Measurements from ENCODE around the gene MID1.

MID1 gene

GRCh38 chrX:10576186-10576585 lies 44.2 kb downstream of the MID1 start:
- DNase-seq, result no peak

DNA sequence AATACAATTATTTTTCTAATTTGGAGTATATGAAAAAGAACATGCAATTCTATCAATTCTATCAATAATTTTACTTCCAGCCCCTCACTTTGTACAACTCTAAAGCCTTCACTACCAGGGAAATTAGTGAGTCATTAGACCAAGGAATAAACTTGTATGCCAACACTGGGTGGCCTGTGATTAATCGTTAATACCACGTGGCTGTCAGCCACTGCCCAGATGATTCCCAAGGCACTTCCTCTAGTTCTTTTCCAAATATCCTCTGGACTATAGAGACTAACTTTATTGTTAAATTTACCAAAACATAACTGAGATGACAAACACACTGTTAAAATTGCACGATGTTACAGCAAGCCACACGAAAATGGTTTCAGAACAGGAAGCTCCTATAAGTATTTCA lies 45.7 kb downstream of the MID1 start:
- no peak for DNase-seq

DNA sequence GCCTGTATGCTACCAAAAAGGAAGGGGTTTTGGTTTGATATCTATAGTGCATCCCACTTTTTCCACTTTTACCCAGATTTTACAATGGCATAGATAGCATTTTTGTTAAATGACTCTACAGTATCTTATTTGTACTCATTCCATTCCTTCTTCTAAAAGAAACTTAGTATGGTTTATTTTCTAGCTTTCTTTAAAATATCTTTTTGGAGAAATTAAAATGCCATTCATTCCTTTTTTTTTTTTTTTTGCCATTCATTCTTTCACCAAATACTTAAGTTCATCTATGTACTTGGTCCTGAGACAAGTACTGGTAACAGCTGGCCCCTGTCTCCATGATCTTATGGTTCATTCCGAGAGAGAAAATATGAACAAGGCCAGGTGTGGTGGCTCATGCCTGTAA lies 49.1 kb downstream of the MID1 start:
- no peak for DNase-seq

DNA sequence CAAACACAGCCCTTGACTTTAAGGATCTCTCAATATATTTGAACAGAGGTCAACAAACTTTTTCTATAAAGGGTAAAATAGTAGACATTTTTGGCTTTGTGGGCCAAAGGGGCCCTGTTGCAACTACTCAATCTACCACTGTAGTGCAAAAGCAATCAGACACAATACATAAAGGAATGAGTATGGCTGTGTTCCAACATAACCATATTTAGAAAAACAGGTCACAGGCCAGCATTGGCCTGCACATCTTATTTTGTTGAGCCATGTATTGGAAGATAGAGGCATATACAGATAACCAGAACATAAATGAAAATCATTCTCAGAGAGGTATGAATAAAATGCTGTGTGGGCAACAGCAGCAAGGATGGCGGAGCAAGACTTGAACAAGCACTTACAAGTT lies 49.8 kb downstream of the MID1 start:
- DNase-seq, result no peak

- peak; percentile 1 for DNase-seq
These were observed 50.4 kb downstream of the MID1 start for GRCh38 chrX:10569946-10570345.

DNA sequence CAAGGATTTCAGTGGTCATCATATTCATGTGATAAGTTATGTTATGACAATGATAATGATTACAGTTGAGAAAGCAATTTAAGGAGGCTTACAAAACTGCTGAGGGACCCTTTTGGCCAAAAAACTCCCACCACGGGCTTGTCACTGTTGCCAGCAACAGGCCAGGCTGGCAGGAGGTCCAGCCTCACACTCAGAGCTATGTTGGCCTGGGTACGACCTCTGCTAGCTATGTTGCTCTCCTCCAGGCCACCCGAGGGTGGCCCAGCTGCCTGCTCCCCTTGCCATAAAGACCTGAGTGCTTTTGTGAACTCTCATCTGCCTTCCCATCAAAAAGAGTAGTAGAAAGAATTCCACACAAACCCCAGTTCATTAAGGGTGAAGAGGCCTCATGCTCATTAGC lies 52.0 kb downstream of the MID1 start:
- no peak for DNase-seq

DNA sequence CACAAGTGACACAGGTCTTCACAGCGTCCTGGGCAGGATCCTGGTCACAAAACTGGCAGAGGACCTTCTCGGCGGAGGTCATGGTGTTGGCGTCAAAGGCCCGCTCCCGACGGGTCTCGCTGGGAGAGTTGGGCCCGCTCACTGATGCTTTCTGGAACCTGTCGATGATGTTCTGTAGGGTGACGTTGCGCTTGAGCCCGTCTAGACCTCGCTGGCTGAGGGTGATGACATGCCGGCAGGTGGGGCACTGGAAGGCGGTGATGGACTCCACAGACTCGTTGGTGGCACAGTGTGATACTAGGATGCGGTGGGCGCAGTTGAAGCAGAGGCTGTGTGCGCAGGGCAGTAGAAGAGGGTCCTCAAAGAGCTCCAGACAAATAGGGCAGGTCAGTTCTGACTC lies 53.2 kb downstream of the MID1 start:
- DNase-seq, result no peak

- no peak for DNase-seq
These were observed 53.7 kb downstream of the MID1 start for GRCh38 chrX:10566716-10567097.

DNA sequence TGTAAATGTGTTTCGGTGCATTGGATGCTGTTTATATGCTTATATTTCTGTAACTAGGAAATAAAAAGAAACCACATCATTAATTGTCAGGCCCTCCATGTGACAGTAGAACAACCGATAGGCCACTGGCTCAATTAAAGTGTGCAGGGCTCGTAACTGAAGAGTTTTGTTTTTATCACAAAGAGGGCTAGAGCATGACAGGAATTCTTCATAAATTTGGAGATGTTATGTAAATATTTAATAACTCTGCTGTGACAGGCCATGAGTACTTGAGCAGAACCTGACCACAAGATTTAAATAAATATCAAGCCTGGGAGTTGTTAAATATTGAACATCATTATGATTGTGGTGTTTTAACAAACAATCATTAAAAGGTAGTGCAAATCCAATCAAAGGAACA lies 55.9 kb downstream of the MID1 start:
- DNase-seq, result no peak

DNA sequence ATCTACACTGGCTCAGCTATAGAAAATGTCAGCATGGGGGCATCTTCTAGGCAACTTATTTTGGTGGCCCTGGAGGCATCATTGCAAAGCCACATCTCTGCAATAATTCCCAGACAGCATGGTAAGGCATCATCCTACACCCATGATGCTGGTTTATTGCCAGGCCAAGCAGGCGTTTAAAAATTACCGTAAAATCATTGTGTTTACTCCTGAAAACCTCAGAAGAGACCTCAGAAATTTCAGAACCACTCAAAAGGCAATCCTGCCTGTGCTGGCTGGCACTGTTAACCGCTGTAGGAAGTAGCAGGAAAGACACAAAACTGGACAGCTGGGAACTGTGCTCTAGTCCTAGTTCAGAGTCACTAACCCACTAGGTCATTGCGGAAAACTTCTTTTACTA lies 63.2 kb downstream of the MID1 start:
- DNase-seq, result no peak

DNA sequence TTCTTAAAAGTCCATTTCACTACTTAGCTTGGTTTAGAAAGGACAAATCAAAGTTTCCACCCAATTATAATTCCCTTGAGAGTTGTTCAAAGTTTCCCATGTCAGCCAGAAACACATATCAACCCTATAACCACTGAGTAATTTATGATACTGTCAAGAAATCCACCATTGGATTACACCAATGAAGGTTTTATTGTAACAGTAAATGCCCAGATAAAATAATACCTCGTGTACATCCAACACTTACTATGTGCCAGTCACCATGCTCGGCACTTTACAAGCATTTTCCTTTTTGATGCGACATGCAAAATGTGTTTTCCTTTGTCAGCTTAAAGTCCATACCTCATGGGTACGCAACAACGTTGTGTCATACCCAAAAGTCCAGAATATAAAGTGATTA lies 64.0 kb downstream of the MID1 start:
- DNase-seq, result no peak

DNA sequence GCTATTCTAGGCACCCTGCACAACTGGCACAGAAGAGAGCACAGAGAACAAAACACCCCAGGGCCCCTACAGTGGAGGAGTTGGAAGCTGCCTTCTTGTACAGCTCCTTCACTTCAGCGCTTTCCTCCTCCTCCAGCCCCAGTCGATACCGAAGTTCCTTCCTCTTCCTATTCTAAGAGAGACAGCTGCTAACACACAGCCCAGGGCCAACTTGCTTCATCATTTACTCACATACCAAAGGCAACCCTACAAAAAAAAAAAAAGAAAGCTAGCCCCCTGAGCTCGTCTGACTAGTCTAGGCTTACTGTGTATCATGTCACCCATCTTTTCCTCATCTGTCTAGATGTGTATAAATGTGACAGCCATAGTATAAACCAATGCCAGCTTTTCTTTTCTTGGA lies 64.5 kb downstream of the MID1 start:
- no peak for DNase-seq

DNA sequence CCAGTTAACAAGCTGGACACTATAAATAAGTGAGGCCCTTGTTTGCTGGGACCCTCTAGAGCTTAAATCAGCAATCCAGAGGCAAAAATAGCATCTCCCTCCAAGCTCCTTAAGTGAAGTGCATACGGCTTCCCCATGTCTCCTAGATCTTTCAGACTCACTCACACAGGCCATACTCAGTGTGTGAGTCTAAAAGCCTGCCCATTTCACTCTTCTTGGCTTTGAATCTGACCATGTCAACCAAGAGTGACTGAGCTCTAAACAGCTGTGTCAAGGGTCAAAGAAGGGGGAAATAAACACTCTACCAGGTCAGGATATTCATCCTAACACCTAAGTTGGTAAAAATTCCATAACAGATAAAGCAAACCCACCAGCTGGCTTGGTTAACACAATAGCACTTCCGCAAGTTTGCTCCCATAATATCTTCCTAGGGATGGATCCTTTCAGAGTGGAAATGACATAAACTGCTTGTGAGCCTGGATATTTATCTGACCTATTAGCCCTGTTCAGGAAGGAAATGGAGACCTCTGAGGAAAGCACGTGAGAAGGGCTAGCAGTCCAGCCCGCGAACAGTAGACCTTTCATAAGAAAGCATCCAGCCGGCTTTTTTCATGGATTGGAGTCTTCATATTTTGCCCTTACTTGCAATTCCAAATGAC lies 65.6 kb downstream of the MID1 start:
- DNase-seq, result no peak

DNA sequence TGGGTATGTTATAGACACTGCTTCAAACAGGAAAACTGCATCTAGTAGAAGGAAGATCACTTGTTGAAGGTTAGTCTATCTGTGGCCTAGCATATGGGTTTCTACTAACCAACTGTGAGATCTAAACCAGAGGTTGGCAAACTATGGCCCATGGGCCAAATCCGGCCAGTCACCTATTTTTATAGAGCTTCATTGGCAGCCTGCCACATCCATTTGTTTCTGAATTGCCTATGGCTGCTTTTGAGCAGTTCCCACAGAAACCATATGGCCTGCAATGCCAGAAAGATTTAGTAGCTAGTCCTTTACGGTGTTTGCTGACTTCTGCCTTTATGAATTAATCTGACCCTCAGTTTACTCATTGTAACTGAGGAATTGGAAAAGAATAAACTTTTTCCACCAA lies 71.1 kb downstream of the MID1 start:
- no peak for DNase-seq

DNA sequence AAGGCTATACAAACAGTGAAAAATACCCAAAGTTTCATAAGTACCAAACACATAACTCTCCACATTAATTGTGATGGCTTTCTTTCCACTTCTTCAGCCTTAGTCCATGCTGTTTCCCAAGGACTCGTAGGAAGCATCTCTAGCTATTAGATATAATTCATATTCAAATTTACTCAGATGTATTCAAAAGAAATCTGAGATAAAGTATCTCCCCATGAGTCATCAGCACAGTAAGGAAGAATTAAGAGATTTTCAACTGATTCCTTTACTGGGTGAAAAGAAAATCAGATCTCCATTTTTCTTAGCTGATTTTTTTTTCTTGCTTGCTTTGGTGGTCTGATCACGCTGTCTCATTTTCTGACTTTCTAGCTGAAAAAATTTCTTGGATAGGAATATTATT lies 71.7 kb downstream of the MID1 start:
- DNase-seq, result no peak

- DNase-seq, result no peak
These were observed 74.5 kb downstream of the MID1 start for GRCh38 chrX:10545882-10546281.

DNA sequence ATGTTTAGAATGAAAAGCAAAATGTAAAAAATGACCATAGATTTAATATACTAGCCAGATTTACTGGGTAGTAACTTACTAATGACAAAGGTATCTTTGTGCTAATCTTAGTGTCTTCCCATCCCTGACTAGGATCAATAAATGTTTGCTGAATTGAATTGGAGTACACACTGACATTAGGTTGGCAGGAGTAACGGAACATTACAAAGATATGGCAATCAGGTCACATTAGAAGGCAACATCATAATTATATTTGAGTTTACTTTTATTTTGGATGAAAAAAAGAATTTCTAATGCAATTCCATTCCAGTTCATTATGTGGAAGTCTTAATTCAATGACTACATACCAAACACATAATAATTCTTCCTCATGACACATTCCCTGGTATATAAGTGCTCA lies 77.8 kb downstream of the MID1 start:
- DNase-seq, result no peak

DNA sequence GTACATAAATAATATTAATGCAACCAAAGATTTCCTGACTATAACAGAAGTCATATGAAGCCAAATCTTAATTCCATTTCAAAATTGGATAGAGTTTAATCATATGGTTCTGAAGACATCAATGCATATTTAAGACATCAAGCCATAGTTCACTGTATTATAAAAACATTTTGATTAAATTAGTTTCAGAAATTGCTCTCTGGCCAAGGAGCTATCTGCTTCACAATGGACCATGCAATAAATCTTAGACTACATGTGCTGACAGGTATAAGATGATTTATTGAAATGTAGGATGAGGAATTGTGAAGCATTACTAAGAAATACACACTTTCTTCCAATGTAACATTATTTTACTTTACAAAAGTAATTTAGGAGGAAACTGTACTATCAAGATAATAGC lies 81.6 kb downstream of the MID1 start:
- DNase-seq, result no peak

GRCh38 chrX:10537308-10537707 lies 83.1 kb downstream of the MID1 start:
- DNase-seq, result no peak

- DNase-seq, result no peak
These were observed 83.6 kb downstream of the MID1 start for GRCh38 chrX:10536744-10537143.

GRCh38 chrX:10534611-10535010 lies 85.8 kb downstream of the MID1 start:
- DNase-seq, result no peak

- no peak for DNase-seq
These were observed 86.6 kb downstream of the MID1 start for GRCh38 chrX:10533696-10534365.

DNA sequence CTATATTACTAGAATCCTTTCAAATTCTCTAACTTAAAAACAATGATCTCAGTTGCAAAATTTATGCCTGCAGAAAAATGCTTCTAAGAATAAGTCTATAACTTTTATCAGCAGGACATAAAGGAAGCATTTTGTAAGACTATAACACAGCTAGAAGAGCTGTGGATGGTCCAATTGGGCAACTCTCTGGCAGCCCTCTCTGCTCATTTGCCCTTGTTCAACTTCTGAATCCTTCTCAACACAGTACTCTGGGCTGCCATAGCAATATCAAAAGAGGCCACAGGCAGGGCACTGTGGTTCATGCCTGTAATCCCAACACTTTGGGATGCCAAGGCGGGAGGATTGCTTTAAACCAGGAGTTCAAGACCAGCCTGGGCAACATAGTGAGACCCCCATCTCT lies 88.5 kb downstream of the MID1 start:
- DNase-seq, result no peak

GRCh38 chrX:10529344-10529743 lies 91.0 kb downstream of the MID1 start:
- no peak for DNase-seq

DNA sequence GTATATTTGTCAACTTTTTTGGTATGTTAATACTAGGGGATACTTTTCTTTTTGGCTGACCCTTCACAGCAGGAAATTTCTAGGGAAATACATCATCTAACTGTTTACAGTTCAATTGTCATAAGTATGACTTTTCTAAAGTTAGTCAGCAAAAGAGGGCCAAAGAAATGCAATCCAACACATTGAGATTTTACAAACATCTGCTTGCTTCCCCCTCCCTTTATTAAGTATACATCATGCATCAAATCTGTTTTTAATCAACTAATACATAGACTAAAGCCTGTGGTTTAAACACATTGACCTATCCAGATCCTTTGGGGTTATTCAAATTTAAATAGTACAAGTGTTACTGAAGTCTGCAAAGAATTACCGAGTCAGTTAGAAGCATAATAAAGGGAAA lies 93.9 kb downstream of the MID1 start:
- no peak for DNase-seq
